Measurements from ENCODE around the gene CHPF2. TPM values are rescaled to one million over a fixed set of nuclear protein-coding genes. Genes with fewer than 3 reads are reported as not detected.
A peak's percentile ranks its signal among the peaks of the same experiment; 100 is the strongest.

Gene CHPF2
- total and polyA plus RNA-seq, 2 of the 13 experiments (the other 11 are each of a cell fraction or from before 2014, with no cell fraction given) = 15.4 to 21.5 TPM

DNA sequence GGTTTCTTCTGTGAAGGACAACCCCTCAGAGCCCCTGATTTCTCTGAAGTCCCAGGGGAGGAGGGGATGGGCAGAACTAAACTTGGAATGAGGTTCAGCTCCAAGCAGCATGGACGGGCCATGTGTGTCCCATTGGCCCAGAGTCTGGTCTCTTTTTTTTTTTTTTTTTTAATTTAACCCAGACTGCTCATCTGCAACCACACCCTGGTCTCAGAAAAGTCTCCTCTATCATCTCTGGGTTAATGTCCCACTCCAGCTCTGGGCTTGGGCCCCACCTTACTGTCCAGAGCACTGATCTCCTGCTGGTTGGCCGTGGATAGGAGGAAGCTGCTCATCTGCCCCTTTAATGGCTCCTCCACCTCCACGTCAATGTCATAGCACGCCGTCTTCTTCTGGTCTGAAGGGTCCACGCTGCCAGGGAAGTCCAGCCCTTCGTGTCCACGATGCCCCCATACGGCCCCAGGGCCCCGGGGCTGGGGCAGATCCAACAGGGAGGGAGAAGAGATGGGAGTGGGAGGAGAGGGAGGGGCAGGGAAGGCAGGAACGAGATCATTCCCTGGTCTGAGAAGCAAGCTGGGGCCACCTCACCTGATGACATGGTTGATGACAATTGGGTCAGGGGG, 7.7 kb downstream of the CHPF2 start:
- no peaks in the 10 kb centered on the region for H3K9me3 ChIP-seq (ENCODE audit: low read length)
- DNase-seq (ENCODE audit: low spot score) (no peak), ATAC-seq (no peak), FAIRE-seq (no peak)
- peaks cover 37% of the 10 kb centered on the region for H3K4me1 ChIP-seq (ENCODE audit: insufficient read depth, low read length)
- H3K36me3 ChIP-seq (replicated peaks in 1 of 2; ENCODE audit: control insufficient read depth in 1 of 2, insufficient read depth in 2 of 2, low read length in 2 of 2) = peaks cover 6 to 25% of the 10 kb centered on the region in 2 experiments; a peak in 4 of 5 replicates
- ChIA-PET CTCF (ENCODE audit: low intra/inter-chr PET ratio, low total read pairs) (no interaction called here), POLR2A (no interaction called here)
- intact Hi-C loops (cut with micrococcal nuclease; ENCODE audit: unreplicated experiment) (loop anchor here (10.0 kb wide), 1 partner anchor 155 kb away; the partner anchor contains the start of genes AGAP3, FASTK and TMUB1), in situ Hi-C loops (cut with HindIII; ENCODE audit: extremely low pct_ligation_motif_present, low pct_unique_long_range_greater_than_20kb) (no loop called here)
- TF ChIP-seq ZNF530 (CRISPR knock-in tag; IDR thresholded peaks at IDR 0.05; ENCODE audit: low read depth) (no peak), POLR2G (IDR thresholded peaks at IDR 0.05; ENCODE audit: low read depth, low read length) (0 out of 2 replicates have a peak, but pooled peaks have one; percentile 26), AGO2 (optimal IDR thresholded peaks at IDR 0.05; ENCODE audit: low read depth, low read length) (peak; percentile 64), ZNF883 (CRISPR knock-in tag; IDR thresholded peaks at IDR 0.05; ENCODE audit: not compliant biosample characterization) (no peak), ZKSCAN5 (CRISPR knock-in tag; IDR thresholded peaks at IDR 0.05) (no peak), PRPF4 (IDR thresholded peaks at IDR 0.05; ENCODE audit: low read depth, low read length, poor library complexity, severe bottlenecking) (no peak), ZNF616 (CRISPR knock-in tag; IDR thresholded peaks at IDR 0.05; ENCODE audit: low read depth) (no peak), SP5 (CRISPR knock-in tag; IDR thresholded peaks at IDR 0.05; ENCODE audit: borderline replicate concordance, low read depth) (no peak), KLF12 (CRISPR knock-in tag; IDR thresholded peaks at IDR 0.05; ENCODE audit: borderline replicate concordance) (no peak), MTA1 (CRISPR knock-in tag; IDR thresholded peaks at IDR 0.05; ENCODE audit: borderline replicate concordance) (no peak)
- TF ChIP-seq, protein P1, sequence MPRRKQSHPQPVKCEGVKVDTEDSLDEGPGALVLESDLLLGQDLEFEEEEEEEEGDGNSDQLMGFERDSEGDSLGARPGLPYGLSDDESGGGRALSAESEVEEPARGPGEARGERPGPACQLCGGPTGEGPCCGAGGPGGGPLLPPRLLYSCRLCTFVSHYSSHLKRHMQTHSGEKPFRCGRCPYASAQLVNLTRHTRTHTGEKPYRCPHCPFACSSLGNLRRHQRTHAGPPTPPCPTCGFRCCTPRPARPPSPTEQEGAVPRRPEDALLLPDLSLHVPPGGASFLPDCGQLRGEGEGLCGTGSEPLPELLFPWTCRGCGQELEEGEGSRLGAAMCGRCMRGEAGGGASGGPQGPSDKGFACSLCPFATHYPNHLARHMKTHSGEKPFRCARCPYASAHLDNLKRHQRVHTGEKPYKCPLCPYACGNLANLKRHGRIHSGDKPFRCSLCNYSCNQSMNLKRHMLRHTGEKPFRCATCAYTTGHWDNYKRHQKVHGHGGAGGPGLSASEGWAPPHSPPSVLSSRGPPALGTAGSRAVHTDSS (CRISPR knock-in tag; conservative IDR thresholded peaks at IDR 0.05) = no peak
- TF ChIP-seq, protein P2, sequence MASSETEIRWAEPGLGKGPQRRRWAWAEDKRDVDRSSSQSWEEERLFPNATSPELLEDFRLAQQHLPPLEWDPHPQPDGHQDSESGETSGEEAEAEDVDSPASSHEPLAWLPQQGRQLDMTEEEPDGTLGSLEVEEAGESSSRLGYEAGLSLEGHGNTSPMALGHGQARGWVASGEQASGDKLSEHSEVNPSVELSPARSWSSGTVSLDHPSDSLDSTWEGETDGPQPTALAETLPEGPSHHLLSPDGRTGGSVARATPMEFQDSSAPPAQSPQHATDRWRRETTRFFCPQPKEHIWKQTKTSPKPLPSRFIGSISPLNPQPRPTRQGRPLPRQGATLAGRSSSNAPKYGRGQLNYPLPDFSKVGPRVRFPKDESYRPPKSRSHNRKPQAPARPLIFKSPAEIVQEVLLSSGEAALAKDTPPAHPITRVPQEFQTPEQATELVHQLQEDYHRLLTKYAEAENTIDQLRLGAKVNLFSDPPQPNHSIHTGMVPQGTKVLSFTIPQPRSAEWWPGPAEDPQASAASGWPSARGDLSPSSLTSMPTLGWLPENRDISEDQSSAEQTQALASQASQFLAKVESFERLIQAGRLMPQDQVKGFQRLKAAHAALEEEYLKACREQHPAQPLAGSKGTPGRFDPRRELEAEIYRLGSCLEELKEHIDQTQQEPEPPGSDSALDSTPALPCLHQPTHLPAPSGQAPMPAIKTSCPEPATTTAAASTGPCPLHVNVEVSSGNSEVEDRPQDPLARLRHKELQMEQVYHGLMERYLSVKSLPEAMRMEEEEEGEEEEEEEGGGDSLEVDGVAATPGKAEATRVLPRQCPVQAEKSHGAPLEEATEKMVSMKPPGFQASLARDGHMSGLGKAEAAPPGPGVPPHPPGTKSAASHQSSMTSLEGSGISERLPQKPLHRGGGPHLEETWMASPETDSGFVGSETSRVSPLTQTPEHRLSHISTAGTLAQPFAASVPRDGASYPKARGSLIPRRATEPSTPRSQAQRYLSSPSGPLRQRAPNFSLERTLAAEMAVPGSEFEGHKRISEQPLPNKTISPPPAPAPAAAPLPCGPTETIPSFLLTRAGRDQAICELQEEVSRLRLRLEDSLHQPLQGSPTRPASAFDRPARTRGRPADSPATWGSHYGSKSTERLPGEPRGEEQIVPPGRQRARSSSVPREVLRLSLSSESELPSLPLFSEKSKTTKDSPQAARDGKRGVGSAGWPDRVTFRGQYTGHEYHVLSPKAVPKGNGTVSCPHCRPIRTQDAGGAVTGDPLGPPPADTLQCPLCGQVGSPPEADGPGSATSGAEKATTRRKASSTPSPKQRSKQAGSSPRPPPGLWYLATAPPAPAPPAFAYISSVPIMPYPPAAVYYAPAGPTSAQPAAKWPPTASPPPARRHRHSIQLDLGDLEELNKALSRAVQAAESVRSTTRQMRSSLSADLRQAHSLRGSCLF (CRISPR knock-in tag; IDR thresholded peaks at IDR 0.05; ENCODE audit: borderline replicate concordance) = no peak
- H3K4me2 ChIP-seq (ENCODE audit: low read depth, low read length) = no peak overlapping the region
- 83% methylated on average over 11 of the region's 11 CpGs for WGBS (ENCODE audit: low lambda C conversion rate)
- H3K79me2 ChIP-seq (ENCODE audit: insufficient read depth, low read length) = no peaks in the 10 kb centered on the region
- BruUV-seq (replicated peaks) = no TSS peak
- H3K27me3 ChIP-seq (ENCODE audit: control insufficient read depth in 1 of 2, insufficient read depth in 2 of 2, low read length in 2 of 2) = peaks cover 0 to 4% of the 10 kb centered on the region in 2 experiments; a peak in 2 of 5 replicates
- no peak overlapping the region for H3K4me3 ChIP-seq (replicated peaks in 1 of 3; ENCODE audit: insufficient read depth in 1 of 3, low read depth in 2 of 3, low read length in 3 of 3)
- no peak overlapping the region for H3K9ac ChIP-seq (ENCODE audit: insufficient read depth, low read depth, low read length)
- no peak overlapping the region for H2AFZ ChIP-seq (ENCODE audit: low read length)
- peaks cover 2% of the 10 kb centered on the region; the same call in 1 of the 2 replicates for H4K20me1 ChIP-seq (ENCODE audit: insufficient read depth, low read length)
- H3K27ac ChIP-seq (ENCODE audit: extremely low read length, insufficient read depth, low read length) = no peak overlapping the region

All from HepG2 (cell line).